HL-60/S4 treated with phorbol 12-myristate 13-acetate at 8.2 ng/mL for 4 days and 3 days (cell line): ENCODE data around the gene HELZ.

Experiments used
- in situ Hi-C: fragments of 300-500 bp; cut with MboI; formaldehyde crosslinking; loops from 2 replicates; pipeline ENCODE4 v1.15.0; 2022; ENCODE audit warnings: low sequenced_read_pairs

Gene HELZ

GRCh38 chr17:67088639-67089038 is 156.4 kb downstream of the HELZ start:
- in situ Hi-C loops: no loop called here

- in situ Hi-C loops: no loop called here
Observed at GRCh38 chr17:67085406-67085805, 159.6 kb downstream of the HELZ start.

GRCh38 chr17:67082107-67082506 is 162.9 kb downstream of the HELZ start:
- in situ Hi-C loops: no loop called here

GRCh38 chr17:67080804-67081203 is 164.2 kb downstream of the HELZ start:
- in situ Hi-C loops: no loop called here

- in situ Hi-C loops: no loop called here
Observed at GRCh38 chr17:67079491-67079890, 165.5 kb downstream of the HELZ start.

GRCh38 chr17:67078292-67078691 is 166.7 kb downstream of the HELZ start:
- in situ Hi-C loops: no loop called here

- in situ Hi-C loops: no loop called here
Observed at GRCh38 chr17:67076290-67076689, 168.7 kb downstream of the HELZ start.

GRCh38 chr17:67074781-67075180 is 170.2 kb downstream of the HELZ start:
- in situ Hi-C loops: no loop called here

GRCh38 chr17:67072885-67073284 is 172.1 kb downstream of the HELZ start:
- in situ Hi-C loops: no loop called here

GRCh38 chr17:67071595-67071994 is 173.4 kb downstream of the HELZ start:
- in situ Hi-C loops: no loop called here

- in situ Hi-C loops: no loop called here
Observed at GRCh38 chr17:67069603-67070136, 175.3 kb downstream of the HELZ start.

- in situ Hi-C loops: no loop called here
Observed at GRCh38 chr17:67068999-67069398, 176.0 kb downstream of the HELZ start.

GRCh38 chr17:67067571-67068482 is 177.2 kb downstream of the HELZ start:
- in situ Hi-C loops: no loop called here

- in situ Hi-C loops: no loop called here
Observed at GRCh38 chr17:67066717-67067116, 178.3 kb downstream of the HELZ start.

GRCh38 chr17:67063141-67063540 is 181.9 kb downstream of the HELZ start:
- in situ Hi-C loops: no loop called here

- in situ Hi-C loops: no loop called here
Observed at GRCh38 chr17:67059372-67059771, 185.6 kb downstream of the HELZ start.

GRCh38 chr17:67058036-67058435 is 187.0 kb downstream of the HELZ start:
- in situ Hi-C loops: no loop called here

GRCh38 chr17:67056746-67057490 is 188.1 kb downstream of the HELZ start:
- in situ Hi-C loops: no loop called here

- in situ Hi-C loops: no loop called here
Observed at GRCh38 chr17:67055811-67056745, 188.9 kb downstream of the HELZ start.

- in situ Hi-C loops: no loop called here
Observed at GRCh38 chr17:67055041-67055443, 190.0 kb downstream of the HELZ start.

GRCh38 chr17:67054608-67055007 is 190.4 kb downstream of the HELZ start:
- in situ Hi-C loops: no loop called here
